ENCODE measurements around the gene TSSK2.
"Not testable (repeated sequence)": the region's sequence is repeated elsewhere in the genome, so short reads cannot be mapped to it uniquely, and the experiment has no call there.

TSSK2 gene

GRCh38 chr22:19130959-19131684, at the start of gene TSSK2:
TSS of gene TSSK2 (plus strand) at chr22:19131308. CDS start at chr22:19131400, 92 bp downstream.
- no peak for DNase-seq

DNA sequence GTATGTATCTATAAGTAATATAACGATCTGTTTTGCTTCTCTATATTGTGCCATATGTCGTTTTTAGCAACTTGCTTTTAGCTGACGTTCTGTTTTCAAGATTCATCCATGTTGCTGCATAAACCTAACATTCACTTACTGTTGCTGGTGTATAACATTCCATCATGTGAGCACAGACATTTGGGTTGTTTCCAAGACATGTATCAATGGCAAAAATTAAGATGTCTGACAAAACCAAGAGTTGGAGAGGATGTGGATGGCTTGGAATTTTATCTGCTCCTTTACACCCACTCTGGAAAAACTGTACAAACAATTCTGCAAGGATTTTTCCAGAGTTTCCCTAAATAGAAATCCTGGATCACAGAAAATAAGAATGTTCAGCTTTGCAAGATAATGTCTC, 49.8 kb upstream of the TSSK2 start:
- no peak for DNase-seq

- no peak for DNase-seq
Observed at GRCh38 chr22:19082101-19082500, 49.0 kb upstream of the TSSK2 start.

- DNase-seq: no peak
Observed at GRCh38 chr22:19082793-19083192, 48.3 kb upstream of the TSSK2 start.

DNA sequence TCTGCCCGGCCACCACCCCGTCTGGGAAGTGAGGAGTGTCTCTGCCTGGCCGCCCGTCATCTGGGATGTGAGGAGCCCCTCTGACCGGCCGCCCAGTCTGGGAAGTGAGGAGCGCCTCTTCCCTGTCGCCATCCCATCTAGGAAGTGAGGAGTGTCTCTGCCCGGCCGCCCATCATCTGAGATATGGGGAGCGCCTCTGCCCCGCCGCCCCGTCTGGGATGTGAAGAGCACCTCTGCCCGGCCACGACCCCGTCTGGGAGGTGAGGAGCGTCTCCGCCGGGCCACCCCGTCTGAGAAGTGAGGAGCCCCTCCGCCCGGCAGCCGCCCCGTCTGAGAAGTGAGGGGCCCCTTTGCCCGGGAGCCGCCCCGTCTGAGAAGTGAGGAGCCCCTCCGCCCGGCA, 47.0 kb upstream of the TSSK2 start:
- DNase-seq: not testable (repeated sequence)

GRCh38 chr22:19084586-19084985, 46.5 kb upstream of the TSSK2 start:
- DNase-seq: not testable (repeated sequence)

- peak; percentile 64 for DNase-seq
Observed at GRCh38 chr22:19085233-19085718, 45.8 kb upstream of the TSSK2 start.

DNA sequence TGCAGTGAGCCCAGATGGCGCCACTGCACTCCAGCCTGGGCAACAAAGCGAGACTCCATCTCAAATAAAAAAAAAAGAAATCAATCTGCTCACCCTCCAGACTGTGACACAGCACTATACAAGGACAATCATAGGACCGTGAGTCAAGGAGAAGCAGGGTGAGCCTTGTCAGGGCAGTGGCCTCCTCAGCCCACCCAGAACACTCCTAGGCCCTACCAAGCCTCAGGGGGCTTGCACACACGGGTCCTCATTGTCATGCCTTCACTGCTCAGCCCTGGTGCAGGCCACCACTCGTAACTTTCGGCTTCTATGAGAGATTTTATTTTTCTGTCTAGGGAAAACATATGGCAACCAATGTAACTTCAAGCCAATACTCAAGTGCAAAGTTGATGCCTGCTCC, 44.7 kb upstream of the TSSK2 start:
- DNase-seq: no peak

DNA sequence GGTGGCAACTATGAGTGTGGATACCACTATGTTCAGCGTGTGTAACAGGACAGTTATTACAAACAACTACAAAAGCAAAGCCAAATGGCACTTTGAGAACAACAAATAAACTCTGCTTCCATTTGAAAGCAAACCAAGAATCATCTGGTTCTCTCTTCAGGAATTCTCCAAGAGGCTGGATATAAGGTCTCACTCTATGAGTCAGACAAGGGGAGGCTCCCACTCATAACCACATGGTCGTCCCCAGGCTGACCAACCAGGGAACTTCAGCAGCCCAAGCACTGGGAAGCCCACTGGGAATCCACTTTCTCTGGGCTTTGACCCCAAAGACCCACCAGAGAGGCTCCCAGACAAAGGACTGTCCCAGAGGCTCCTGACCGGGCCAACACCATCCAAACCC, 44.2 kb upstream of the TSSK2 start:
- DNase-seq: no peak

DNA sequence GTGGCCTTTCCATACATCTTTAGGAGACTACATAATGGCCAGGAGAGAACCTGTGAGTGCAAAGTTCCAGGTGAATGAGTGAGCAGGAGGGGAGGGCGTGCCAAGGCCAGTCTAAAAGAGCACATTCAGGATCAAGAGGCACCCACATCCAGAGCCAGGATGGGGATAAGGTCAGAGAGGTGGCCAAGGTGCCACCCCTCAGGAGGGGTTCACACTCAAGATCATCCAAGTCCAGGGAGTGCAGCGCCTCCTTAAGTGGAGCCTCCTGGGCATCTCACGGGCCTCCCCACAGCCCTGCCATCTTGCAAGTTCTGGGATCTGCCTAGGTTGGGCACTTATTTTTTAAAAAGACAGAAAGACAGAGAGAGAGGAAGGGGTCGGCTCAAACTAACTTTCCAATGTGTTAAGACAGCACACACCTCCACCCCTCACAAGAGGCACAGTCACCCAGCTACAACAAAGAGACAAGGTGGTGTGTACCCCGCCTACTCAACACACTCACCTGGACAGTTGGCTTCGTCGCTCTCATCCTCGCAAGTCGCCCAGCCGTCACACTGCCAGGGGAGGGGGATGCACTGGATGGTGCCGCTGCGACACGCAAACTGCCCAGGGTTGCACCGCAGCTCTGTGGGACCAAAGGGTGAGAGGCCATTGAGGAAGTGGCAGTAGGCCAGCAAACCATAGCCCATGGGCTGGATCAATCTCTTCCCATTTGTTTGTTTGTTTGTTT, 42.1 kb upstream of the TSSK2 start:
- DNase-seq: no peak

- no peak for DNase-seq
Observed at GRCh38 chr22:19090183-19090582, 40.9 kb upstream of the TSSK2 start.

- no peak for DNase-seq
Observed at GRCh38 chr22:19090586-19091127, 40.5 kb upstream of the TSSK2 start.

- DNase-seq: no peak
Observed at GRCh38 chr22:19092725-19093124, 38.4 kb upstream of the TSSK2 start.

- DNase-seq: no peak
Observed at GRCh38 chr22:19094393-19094997, 36.6 kb upstream of the TSSK2 start.

DNA sequence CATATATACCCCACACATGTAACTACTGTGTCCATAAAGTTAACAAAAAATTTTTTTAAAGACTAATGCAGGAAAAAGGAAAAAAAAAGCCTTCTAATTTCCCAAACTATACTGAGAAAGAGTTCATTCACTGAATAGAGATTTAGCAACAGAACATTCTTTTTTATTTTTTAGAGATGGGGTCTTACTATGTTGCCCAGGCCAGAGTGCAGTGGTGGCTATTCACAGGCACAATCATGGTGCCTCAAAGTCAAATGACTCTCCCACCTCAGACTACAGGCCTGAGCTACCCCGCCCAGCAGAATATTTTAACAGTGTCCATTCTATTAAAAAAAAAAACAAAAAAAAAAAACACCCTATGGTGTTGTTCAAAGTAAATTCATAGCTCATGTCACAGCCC, 34.6 kb upstream of the TSSK2 start:
- no peak for DNase-seq

DNA sequence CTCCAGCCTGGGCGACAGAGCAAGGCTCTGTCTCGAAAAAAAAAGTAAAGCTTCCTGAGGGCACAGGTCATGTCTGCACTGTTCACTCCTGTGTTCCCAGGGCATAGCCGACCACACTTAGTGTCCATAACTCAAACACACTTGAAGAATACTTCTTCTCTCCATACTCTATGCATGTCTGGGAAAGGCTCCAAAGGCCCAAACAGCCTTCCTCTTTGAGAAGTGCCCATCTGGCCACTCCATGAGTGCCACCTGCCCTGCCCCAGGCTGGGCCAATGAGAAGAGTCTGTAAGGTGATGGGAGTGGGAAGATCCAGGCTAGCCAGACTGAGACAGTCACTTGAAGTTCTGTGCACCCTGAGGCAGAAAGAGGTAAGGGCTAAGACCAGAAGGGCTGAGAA, 33.6 kb upstream of the TSSK2 start:
- DNase-seq: no peak

DNA sequence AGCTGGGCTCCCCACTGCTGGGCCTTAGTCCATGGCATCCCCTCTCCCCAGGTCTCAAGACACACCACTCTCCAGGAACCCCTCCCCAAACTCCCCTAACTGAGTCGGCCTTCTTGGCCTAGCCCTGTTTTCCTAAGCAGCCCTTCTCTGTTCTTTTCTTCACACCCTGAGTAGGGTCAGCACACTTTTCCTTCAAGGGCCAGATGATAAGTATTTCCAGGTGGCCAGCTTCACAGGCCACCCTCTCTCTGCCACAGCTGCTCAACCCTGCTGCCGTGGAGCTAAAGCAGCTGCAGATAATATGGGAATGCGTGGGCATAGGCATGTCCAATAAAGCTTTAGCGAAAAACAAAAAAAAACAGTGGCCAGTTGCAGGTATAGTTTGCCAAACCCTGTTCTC, 33.0 kb upstream of the TSSK2 start:
- DNase-seq: no peak

DNA sequence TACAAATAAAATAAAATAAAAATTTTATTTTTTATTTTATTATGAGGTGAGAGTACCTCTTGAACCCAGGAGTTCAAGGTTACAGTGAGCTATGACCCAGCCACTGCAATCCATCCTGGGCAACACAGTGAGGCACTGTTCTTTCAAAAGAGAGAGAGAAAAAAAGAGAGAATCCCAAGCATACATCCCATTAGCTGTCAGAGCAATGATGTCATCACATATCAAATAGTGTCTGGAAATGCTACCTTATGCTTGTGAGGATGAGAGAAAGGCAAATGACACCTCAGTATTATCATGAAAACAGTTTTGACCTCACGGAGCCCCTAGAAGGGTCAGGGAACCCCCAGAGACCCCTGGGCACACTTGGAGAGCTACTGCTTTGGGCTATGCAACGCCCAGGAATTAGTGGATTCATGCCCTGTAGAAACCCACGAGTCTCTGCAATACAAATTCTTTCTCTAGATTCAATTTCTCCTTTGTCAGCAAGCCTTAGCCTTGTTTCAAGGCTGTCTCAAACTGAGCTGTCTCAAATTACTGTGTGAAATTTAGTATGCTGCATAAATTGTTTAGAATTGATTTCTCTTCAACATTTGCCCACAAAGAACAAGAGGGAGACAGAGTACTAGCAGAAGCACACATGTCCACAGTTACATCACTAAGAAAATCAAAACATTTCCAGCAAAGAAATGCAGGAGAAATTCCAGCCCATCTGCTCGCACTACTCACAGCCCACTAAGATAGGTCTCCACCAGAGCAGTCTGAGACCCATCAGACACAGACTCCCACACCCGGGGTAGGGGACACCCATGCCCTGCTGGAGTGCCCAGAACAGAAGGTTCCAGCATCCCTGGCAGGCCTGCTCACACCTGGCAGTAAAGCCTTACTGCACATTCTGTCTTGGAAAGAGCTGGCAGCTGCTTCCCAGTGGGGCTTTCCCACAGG, 27.0 kb upstream of the TSSK2 start:
- no peak for DNase-seq

DNA sequence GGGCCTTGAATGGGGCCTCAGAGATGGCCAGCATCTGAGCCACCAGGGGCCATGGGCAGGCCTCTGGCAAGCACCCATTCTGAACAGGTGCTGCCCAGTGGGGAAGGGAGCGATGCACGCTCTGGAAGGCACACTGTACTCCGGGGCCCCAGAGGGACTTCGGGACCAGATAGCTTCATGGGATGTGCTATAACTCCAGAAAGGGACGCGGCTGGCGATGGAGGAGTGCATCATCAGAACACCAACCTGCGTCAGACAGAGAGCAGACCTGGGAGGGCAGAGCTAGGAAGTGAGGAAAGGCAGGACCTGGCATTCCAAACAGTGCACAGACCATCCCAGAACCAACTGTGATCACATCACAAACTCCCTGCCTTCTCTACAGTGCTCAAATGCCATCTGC, 25.7 kb upstream of the TSSK2 start:
- DNase-seq: no peak

GRCh38 chr22:19105867-19106802, 25.0 kb upstream of the TSSK2 start:
- DNase-seq: no peak
